HPDE6-E6E7 (cell line): ENCODE data around the gene DCDC2B.

Experiments
- DNase-seq: peaks from one replicate; pipeline ENCODE4 v3.0.0; 2011; ENCODE audit warnings: missing footprints; ENCODE audit errors: extremely low spot score

DCDC2B gene

DNA sequence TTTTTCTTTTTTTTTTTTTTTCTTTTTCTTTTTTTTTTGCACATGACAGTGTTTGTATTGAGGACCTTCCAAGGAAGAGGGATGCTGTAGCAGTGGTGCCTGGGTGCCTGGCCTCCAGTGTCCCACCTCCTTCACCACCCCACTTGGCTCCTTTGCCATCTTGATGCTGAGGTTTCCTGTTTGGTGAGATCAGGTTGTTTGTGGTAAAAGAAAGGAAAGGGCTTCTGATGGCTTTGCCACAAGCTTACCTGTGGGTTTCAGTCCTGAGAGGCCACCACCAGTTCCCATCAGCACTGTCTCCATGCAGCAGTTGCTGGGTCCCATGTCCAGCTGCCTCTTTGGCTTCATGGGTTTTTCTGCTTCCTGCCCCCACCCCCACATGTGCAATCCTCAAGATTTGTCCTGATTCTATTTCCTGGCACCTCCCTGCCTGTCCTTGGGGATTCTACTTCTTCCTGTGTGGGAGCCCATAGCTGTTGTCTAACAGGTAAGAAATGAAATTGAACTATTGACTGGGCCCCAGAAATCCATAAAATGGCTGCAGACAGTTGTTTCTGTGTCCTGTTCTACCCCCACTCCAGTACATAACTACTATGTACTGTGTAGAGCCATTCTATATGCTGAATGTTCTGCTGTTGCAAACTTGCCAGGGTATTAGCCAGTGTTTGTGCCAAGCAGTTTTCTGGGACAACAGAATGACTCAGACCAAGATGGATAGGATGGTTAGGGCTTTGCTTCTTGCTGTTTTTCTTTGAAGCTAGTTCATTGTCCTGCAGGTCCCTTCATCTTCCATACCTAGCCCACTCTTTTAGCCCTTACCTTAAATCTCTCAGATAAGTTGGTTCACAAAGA, 12.7 kb upstream of the DCDC2B start:
- no peak for DNase-seq

DNA sequence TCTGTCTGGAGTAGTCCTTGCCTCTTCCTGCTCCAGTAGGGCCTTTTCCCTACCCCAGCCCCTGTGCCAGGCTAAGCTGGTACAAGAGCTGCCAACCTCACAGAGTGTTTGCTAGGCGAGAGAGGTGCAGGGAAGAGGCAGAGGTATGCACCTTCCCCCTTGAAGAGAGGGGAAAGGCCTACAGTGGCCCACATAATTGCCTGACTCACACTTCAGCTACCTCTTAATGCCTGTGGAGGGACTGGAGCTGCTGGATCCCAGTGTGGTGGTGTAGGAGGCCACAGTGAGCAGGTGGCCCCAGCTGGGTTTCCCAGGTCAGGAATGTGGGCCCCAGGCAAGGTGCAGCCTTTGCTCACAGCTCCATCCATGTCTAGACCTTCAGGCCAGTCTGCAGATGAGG, 11.8 kb upstream of the DCDC2B start:
- no peak for DNase-seq

DNA sequence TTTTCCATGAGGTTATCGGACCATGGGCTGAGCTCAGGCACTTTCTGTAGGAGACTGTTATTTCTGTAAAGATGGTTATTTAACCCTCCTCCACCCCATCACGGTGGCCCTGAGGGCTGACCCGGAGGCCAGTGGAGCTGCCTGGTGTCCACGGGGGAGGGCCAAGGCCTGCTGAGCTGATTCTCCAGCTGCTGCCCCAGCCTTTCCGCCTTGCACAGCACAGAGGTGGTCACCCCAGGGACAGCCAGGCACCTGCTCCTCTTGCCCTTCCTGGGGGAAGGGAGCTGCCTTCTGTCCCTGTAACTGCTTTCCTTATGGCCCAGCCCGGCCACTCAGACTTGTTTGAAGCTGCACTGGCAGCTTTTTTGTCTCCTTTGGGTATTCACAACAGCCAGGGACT, 11.1 kb upstream of the DCDC2B start:
- no peak for DNase-seq

DNA sequence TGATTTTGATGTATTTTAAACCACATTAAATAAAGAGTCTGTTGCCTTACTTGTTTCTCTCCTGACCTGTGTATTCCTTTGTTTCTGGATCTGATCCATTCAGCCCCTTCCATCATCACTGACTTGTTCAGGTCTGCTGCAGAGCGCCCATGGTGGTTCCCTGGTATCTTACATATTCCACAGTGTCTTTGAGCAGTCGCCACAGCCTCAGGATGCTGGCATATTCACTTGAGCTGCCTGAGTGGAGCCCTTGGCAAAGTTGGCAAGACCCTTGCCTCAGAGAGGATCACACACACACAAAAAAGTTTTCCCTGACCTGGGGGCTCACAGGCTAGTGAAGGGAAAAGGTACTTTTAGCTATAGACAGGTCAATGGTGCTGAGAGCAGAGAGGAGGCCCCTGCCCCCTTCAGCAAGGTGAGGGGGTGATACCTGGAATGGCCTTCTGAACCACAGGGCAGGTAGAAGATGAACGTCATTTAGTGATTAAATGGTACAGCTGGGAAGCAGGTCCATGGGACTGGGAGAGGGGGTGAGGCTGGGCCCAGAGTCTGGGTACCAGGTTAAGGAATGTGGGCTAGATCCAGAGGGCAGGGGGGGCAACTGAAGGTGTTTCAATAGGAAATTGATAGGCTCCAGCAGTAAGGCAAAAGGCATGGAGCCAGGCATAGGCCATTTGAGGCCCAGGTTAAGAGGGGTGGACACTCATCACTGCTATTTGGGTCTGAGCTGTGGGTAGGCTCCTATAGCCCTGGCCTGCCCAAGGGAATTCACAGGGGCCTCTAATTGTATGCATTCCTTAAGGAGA, 10.4 kb upstream of the DCDC2B start:
- DNase-seq: no peak

DNA sequence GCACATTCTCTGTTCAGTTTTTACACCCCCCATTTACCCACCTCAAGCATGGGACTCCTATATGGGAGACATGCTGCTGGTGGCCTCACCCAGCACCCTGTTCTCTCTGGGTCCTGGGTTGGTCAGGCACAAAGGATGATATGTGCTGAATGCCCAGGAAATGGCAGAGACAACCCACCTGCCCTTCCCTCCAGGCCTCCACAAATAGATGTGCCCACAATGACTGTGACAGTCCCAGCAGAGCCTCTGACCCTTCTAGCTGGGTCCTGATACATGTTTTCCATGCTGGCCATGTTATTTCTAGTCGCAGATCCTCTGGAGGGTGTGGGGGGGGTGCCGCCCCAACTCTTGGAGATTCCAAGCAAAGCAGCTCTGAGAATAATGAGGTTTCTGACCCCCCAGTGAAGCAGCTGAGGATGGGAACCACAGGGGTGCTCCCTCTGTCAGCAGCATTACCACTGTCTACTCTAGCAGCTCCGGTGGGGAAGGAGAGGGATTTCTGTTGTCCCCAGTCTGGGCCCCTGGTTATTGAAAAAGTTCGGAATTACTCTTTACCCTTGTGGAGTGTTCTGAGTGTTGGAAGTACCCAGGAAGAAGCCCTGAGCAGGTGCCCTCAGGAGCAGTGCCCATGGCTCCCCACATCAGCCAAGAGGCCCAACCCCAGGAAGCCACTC, 9.7 kb upstream of the DCDC2B start:
- DNase-seq: no peak

DNA sequence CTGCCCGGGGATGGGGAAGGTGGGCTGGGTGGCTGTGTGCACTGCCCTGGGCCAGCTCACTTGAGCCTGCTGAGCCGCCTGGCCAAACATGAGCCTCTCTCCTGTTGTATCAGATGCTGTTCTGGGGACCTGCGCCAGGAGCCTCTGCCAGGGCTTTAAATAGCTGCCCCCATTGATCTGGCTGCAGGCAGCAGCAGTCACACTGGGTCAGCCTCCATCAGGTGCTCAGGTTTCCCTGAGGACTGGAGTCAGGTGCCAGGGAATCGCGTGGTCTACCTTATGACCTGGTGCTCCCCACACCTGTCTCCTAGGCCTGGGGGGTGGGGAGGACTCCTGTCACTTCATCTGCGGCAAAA, 9.2 kb upstream of the DCDC2B start:
- DNase-seq: no peak

DNA sequence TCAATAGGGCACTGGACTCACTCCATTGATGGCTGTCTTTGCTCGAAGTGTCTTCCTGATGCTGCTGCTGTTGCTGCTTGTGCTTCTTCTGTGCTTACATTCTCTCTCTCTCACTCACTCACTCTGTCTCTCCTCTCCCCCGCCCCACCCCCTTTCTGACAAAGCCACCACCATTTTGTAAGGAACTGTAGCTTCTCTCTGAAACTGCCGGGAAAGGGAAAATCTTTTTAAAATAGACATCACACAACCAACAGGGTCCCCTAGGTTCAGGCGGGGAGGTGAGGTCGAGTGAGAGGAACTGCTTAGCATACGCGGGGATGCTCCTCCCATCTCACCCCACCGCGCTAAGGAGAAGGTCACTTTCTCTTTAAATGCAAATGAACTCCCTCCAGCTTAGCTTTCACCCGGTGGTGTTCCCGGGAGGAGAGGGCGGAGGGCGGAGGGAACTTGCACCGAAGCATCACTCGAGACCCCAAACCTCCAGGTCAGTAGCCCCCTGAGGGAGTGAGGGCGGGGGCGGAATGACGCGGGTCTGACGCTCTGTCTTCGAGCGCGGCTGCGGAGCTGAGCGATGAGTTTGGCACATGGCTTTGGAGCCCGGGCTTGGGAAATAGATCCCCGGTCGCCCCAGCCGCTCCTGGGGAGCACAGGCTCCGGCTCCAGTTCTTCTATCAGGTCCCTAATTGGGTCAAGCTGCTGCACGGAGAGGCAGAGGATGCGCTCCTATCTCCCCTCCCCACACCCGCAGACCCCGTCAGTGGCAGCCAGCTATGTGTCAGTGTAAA, 8.5 kb upstream of the DCDC2B start, which contains the start of gene CCDC28B:
Gene CCDC28B (plus strand): TSS at position 370 of the 785 bp plus-strand sequence. CDS start 1,341 bp downstream, outside the sequence.
- DNase-seq: peak; percentile 58

DNA sequence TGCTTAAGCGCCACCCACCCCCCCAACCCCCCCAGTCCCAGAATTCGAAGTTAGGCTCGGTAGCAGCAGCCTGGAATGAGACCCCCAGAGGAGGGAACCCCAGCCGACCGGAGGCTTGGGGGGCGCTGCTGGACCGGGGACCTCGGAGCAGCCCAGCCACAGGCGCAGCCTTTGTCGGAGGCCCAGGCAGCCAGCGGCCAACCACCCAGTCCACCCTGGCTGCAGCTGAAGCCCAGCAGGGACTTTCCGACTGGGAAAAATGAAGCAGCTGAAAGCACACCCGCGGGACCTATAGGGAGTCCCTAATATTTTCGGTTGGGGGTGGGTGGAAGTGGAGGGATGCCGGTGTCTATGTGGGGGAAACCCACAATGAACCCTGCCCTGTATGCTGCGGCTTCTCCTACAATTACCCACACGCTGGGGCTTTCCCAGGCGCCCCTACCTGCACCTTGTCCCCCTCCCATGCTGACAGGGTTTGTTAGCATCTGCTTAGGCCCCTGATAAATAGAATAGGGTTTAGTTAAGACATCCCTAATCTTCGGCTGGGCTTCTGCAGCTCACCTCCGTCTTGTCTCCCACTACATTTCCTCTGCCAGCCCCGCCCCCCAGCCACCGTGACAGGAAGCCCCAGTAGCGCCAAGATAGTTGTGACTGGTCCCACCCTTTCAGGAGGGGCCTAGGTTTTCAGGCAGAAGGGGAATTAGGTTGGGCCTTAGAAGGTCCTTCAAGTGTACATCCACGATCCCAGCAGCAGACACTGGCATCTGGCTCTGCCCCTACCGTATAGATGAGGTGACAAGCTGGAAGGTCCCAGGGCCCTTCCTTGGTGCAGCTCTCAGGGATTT, 7.7 kb upstream of the DCDC2B start:
- DNase-seq: peak; percentile 37

DNA sequence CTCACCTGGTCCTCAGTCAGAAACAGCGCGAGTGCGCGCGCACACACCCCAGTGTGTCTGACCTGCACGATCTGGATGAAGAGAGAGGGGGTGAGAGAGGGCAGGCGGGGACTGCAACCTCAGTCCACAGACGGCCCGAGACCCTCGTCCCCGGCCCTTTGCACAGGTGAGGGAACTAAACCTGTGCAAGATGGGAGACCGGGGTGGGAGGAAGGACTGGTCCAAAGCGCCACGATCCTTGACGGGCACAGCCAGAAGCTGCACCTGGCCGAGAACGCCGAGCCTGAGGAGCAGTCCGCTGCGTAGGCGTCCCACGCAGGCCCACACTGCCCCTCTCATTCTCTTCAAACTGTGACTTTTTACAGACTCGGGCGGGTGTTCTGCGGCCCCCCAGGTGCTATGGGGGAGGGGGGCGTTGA, 3.9 kb upstream of the DCDC2B start:
- DNase-seq: no peak

DNA sequence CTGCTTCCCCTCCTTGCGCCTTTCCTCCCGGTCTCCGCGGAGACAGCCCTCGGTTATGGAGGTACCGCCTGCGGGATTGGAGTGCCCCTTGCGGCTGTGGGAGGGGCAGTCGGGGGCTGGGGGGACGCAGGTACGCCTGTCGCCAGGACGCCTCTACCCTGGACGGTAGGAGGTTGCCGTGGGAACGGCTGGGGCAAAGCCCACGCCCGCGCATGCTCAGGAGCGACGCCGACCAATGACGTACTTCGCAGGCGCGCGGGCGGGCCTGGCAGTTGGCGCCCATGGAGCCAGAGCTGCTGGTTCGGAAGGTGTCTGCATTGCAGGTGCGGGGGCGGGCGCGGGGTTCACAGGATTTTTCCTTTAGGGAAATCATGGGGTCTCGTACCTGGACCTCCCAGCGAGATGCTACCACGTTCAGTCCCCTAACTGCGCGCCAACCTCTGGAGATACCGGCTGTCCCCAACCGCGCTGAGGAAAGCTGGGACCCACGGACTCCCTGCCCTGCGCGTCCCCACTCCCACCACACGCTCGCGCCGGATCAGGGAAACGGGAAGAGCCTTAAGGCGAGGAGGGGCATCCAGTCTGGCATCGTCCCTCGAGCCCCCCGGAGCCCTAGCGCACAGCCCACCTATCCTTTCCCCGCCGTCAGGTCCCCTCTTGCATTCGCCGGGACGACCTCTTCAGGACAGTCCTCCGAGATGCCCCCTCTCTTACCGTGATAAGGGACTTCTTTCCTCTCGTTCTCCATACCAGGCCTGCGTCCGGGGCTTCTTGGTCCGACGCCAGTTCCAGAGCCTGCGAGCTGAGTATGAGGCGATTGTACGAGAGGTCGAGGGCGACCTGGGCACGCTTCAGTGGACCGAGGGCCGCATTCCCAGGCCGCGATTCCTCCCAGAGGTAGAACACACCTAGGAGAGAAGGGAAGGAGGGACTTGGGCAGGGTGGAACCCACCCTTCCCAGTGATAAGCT, 3.2 kb upstream of the DCDC2B start, which contains the start of gene IQCC:
Gene IQCC (plus strand): TSS at position 271 of the 970 bp plus-strand sequence. CDS start 11 bp downstream, at position 282.
- peak; percentile 85 for DNase-seq

DNA sequence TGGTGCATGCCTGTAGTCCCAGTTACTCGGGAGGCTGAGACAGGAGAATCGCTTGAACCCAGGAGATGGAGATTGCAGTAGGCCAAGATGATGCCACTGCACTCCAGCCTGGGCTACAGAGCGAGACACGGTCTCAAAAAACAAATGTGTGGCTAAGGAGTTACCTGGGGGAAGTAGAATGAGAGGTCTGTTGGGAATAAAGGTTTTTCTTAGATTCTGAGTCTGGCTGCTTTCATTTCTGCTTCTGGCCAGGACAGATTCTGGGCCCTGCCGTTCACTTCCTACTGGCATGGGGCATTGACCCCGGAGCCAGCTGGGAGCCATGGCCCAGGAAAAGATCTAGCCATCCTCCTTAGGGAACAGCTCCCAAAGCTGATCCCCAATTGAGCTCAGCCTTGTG, 420 bp upstream of the DCDC2B start:
- no peak for DNase-seq

DNA sequence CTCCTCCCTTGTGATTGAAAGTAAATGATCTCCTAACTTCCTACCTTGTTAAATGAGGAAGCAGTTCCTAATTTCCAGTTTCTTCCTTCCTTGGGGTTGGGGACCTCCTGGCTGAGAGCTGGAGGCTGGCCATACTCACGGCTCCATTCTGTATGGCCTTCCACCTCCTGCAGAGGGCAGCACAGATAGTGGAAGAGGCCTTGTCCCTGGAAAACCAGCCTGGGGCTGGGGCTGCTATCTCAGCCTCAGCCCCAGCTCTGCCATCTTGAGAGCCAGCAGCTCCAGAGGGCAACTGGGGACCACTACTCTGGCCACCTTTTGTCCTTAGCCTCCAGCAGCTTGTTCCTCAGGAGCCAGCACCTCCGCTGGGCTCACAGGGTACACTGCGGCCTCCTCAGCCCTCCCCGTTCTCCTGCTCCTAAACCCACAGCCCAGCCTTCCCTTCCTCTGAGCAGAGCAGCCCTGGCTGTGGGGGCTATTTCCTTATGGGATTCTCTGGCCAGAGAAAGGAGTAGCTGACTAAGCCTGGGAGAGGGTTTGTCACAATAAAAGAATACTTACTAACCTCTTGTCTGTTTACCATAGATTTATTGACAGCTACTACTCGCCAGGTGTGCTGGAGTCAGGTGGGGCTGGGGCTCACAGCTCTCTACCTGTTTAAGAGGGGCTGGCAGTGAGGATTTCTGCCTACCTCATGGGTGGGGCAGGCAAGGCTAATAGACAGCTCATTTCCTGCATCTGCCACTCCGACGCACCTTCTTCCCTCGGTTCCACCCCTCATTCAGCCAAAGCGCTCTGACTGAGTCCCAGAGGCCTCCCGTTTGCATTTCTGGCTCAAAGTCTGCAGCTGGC, 7.0 kb downstream of the DCDC2B start:
- DNase-seq: peak; percentile 81

DNA sequence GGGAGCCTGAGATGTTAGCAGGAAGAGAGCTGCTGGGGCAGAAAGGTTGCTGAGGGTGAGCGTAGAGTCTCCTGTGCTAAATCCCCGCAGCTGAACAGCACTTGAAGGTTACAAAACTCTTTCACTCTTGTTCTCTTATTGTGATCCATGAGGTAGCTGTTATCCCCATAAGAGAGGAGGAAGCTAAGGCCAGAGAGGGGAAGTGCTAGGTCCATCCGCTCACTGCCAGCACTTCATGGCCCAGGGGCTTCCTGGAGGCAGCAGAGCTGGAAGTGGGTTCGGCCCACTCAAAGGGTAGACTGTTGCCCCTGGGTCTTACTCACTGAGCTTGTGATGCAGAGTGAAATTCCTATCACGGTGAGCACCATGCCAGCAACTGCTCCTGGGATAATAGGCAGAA, 7.7 kb downstream of the DCDC2B start:
- no peak for DNase-seq

DNA sequence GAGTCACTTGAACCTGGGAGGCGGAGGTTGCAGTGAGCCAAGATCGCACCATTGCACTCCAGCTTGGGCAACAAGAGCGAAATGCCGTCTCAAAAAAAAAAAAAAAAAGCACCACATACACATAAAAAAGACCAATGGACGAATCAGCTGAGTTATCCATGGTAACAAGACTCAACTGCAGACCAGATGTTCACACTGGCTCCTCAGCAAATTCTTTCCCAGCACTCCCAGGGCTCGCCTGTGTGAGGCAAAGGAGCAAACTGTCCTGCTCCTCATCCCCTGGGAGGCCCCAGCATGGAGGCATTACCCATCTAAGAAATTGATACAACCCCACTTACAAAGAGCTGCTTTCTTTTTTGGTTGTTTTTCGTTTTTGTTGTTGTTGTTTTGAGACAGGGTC, 10.1 kb downstream of the DCDC2B start:
- no peak for DNase-seq

DNA sequence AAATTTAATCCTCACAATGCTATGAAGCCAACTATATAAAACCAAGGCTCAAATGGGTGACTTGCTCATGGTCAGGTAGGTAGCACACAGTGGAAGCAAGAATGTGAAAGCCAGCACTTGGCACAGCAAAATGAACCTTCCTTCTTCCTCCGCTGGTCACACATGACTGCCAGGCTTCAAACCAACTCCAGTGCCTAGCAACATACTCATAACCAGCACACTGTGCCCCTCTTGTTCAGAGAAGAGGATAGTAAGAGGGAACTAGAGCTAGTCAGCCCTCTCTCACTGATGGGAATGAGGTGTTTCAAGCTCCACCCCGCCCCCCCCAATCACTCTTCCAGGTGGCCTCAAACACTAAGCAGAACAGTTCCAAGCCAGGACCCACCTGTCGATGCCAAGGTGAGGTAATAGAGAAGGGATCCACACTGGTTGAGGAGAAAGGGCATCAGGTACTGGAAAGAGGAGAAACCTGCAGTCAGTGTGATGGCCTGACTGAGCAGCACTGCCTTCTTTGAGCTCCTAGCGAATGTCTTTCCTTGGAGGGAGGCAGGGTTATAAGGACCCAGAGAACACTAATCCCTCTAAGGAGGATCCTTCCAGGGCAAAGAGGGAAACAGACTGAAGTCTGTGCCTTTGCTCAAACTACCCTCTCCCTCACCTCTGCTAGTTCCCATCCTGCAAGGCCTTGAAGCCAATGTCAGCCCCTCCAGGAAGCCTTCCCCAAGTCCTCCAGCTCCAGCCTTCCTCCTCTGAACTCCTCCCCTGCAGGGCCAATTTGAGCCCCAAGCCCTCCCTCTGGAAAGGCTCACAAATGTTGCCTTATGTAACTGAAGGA, 12.1 kb downstream of the DCDC2B start:
- DNase-seq: no peak

DNA sequence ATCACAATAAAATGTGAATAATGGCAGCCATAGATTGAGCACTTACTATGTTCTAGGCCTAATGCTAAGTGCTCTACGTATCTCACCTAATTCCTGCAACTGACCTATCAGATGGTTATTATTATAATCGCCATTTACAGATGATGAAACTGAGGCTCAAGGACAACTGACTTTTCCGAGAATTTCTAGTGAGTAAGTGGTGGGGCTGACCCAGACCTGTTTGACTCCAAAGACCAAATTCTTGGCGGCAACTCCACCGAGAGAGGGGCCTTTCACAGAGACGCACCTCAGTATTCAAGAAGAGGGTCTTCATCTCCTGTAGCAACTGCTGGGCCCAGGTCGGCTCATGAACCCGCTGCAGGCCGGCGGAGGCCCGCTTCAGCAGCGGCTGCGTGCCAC, 12.7 kb downstream of the DCDC2B start:
- DNase-seq: no peak

DNA sequence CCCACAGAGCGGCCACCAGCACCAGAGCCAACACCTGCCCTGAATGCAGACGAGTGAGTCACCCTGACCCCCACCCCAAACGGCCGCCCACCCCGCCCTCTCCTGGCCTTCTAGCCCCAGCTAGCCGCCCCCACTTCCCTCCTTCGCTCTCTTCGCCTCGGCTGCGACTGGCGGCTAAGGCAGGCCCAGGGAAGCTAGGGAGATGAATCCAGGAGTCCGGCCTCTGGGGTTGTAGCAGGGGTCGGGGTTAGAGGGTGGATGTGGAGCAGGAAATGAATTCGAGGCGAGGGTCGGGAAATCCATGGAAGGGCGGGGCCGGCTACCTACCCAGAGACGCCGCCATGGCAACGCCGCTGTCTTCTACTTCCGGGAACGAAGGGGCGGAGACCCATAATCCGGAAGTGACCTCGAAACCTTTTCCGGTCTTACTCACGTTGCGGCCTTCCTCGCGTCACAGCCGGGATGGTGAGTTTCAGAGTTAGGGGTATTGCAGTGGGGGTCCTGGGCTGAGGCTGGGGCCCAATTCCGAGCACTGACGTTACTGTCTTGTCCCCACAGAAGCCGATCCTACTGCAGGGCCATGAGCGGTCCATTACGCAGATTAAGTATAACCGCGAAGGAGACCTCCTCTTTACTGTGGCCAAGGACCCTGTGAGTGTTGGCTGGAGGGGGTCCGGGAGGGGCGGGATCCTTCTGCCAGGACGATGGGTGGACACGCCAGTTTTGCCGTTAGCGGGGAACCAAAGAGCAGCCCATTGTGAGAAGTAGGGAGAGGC, 13.3 kb downstream of the DCDC2B start, which contains the start of the genes EIF3I and TMEM234:
Gene EIF3I (plus strand): TSS at position 428 of the 776 bp plus-strand sequence. CDS start 35 bp downstream, at position 463.
Gene TMEM234 (minus strand): TSS at position 374 of the 776 bp plus-strand sequence. CDS start 31 bp downstream, at position 343.
- DNase-seq: peak; percentile 87
